GM21423 (cell line): ENCODE results near the gene GARNL3.

Experiments
- ATAC-seq: cut with Tn5 transposase; IDR thresholded peaks from one replicate; pipeline ENCODE4 v1.9.1; 2021; ENCODE audit warnings: mild to moderate bottlenecking, moderate library complexity; ENCODE audit not compliant: unreplicated experiment

Gene GARNL3

DNA sequence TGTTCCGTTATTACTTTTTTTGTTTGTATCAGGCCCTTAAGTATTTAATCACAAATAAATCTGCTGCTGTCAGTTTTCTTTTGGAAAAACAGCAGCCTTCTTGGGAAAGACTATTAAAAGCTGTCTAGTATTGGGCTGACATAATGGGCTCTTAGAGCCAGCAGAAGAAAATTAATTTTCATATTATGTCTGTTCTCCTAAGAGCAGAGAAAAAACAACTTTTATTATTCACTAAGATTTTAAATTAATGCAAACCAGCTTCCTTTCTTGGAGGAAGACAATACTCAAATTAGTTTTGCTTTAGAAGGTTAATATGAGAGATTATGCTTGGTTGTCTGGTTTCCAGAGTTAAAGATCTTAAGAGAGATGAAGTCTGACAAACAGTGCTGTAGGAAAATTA, 30.6 kb upstream of the GARNL3 start:
- ATAC-seq = no peak

DNA sequence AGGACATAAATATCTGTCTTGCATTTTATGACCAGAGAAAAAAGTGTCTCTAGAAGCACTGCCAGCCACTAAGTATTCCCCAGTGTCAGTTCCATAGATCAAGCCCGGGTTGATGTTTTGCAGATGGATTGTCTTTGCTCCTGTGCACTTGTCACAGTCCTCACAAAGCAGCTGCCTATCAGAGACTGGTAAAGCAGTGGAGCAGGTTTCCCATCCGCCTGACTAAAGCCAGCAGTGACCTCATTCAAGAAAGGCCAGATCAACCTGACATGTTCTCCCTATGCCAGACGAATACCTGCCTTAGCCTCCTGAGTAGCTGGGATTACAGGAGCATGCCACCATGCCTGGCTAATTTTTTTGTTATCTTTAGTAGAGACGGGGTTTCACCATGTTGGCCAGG, 26.8 kb upstream of the GARNL3 start:
- no peak for ATAC-seq

DNA sequence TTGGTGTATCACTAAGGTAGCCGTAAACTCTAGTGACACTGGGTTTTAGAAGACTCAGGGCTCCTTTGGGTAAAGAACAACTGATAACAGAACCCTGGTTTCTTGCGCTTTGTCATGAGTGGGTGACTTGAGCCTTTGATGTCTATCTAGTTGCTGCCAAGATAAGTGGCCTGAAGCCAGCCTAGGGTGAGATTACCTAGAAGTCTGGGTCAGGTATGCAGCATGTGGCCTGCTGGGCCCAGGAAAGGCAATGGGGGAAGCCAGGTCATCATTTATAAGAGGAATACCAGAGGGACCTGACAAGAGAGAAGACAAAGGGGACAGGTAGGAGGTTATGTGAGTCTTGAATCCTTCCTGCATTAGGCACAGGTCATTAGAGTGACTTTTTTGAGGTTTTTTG, 23.2 kb upstream of the GARNL3 start:
- ATAC-seq = no peak

DNA sequence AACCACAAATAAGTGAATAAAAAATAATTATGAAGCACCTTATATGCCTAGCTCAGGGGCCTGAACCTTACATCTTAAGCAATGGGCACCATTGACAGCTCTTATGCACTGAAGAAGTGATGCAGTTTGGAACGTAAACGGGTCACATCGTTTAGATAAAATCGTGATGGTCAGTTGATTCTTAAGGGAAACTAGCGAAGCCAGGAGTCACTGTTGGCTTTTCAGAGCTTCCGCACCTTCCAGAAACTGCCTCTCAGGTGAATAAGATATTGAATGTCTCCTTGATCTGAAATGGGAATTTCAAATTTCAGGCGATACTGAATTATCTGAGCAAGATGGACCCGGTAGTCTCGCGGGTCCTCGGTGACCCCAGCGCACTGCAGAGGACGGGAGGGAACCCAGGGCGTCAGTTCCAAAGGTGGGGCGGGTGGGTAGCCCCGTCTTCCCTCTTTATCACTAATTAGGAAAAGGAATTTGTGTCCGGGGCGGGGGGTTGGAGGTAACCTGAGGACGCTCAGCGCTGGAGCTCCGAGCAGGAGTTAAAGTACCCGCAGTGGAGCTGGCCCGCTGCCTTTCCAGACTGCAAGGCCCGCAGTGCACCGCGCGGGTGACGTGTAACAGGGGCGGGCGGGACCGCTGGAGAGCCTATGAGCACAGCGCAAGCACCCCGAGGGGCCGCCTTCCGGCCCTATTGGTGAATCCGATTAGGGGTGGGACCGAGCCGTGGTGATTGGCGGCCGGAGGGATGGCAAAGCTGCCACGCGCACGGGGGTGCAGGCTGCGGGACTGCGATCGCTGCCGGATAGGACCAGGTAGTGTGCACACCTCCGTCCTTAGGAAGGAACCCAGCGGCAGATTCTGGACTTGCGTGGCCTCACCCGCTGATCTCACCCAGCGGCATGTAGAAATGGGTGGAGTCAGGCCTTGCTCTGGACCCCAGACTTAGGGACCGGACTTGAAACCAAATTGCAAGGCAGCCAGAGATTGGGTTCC, 19.7 kb upstream of the GARNL3 start:
- ATAC-seq = peak; percentile 99

DNA sequence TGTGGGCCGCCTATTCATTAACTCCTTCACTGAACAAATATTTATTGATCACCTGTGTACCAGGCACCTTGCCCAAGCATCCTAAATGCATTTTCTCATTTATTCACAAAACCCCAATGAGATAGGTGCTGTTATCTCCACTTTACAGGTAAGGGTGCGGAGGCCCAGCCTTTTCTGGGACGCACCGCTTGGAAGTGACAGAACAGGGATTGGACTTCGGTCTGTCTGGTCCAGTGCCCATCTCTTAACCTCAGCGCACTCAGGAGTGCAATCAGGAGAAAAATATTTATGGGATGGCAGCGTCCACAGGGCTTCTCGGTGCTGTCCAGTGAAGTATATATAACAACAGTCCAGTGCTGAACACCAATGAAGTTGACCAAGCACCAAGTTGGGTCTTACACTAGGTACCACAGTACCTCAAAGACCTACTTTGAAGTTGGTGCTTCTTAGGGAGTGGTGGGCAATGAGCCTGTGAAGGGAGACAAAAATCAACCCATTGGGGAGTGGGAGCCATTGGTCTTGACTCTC, 18.9 kb upstream of the GARNL3 start:
- no peak for ATAC-seq

DNA sequence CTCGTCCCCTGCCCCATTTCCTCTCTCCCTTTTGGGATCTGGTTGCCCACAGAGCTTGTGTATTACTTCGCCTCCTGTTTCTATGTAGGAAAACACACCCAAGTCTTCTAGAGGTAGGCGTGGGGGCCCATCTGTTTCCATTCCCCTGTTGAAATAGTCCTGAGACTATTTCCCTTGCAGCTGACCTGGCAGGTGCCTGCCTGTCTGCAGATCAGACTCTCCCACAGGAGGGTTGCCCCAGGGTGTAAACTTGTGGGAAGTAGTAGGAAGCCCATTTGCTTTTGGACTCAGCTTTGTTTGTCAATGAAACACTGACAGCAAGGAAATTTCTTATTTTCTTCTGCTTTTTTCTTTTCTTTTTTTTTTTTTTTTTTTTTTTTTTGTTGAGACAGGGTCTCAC, 16.3 kb upstream of the GARNL3 start:
- ATAC-seq = no peak

DNA sequence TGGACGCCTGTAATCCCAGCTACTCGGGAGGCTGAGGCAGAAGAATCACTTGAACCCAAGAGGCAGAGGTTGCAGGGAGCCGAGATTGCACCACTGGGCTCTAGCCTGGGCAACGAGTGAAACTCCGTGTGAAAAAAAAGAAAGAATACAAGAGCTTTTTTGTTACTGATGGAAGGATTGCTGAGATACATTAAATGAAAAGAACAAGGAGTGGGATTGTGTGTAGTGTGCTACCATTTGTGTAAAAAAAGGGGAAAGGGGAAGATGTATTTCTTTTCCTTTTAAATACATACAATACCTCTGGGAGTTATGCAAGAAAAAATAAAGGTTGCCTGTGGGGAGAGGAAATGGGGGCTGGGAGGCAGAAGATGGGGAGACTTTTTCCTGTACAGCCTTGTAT, 14.7 kb upstream of the GARNL3 start:
- no peak for ATAC-seq

DNA sequence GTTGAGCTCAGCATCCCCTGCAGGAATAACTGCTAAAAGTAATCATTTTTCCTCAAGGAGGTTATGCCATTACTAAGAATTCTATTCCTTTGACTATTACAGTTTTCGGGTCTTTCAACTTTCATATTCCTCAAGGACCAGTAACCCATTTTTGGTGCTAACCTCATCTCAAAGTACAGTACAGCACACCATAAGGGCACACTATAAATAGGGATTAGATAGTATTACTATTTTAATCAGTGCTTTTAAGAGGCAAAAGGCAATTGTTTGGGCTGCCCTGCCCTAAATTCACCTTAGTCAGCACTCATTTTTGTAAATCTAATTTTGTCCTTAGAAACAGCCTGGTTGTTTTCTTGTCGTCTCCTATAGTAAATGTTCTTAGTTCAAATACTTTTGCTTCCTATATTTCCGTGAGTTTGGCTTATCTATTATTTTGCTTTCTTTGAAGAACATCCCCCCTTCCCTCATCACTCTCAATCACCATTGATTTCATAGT, 13.6 kb upstream of the GARNL3 start:
- no peak for ATAC-seq

DNA sequence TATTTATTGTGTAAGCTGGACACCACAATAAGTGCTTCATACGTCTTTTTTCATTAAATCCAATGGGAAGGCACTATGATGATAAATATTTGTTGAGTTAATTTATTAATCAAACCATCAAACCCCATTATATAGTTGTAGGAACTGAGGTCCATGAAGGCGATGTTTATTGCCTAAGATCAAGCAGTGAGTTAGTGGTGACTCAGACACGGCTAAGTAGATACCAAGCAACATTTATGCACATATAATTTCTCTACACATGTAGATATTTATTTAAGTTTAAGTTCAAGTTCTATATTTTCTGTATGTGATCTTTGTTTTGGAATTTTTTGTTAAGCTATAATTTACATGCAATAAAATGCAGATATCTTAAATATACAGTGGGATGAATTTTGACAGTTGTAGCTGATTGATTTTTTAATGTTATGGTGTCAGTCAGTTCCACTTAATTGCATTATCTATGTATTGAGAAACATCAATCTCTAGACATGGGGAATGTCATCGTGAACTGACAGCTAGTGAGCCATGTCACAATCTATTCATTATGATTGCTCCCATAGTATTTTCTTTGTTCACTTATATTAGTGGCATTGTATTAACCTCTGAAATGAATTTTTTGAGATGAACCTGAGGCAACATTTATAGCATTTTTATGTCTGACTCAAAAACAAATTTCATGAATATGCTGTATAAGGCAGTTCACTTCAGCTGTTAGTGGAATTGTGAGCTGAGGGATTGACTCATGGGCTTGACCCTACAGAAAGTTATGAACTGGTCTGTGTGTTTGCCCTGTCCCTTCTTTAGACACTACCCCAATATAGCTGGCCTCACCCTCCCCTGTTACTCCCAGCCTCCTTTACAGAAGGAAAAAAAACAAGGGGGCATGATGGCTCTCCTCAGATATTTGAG, 11.9 kb upstream of the GARNL3 start:
- ATAC-seq = no peak

DNA sequence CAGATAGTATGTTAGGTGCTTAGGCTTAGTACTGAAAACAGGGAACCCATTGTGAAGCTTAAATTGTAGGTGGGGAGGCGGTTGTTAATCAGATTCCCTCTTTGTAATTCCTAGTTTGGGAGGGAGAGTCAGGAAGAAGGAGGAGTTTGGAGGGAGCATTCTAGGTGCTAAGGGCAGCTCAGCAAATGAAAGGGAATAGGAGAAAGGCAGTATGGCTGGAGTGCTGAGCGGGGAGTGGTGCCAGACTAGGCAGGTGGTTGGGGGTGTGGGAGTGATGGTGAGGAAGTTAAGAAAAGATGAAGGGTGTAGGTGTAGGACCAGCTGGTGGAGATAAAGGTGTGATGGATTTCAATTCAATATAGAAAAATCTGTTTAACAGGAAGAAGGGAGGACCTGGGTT, 11.1 kb upstream of the GARNL3 start:
- ATAC-seq = no peak

DNA sequence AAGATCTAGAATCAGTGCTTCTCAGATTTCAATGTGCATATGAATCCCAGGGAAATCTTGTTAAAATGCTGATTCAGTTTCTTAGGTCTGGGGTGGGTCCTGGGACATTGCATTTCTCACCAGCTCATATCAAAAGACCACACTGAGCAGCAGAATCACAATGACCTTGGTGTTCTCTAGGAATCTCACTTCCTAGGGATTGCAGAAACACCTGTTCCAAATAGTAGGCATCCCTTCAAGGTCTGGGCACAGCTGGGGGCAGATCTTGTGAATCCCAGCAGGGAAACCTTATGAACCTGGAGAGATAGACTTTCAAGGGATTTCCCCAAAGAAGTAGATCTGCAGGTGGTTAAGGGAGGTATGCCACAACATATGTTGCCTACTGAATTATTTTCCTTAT, 8.9 kb upstream of the GARNL3 start:
- ATAC-seq = no peak

DNA sequence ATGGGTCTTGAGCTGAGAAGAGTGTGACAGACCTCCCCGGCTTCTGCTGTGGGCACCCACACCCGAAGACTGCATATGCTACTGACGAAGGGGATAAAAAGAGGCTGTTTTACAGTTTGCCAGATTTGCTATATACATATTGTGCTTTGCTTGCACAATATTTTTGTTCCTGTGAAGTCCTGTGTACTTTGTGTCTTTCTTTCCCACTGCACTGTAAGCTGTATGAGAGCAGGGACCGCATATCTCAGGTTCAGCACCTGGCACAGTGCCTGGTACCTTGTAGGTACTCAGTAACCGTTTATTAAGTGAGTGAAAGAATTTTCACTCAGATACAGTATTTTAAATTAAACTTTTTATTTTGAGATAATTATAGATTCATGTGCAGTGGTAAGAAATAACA, 8.2 kb upstream of the GARNL3 start:
- ATAC-seq = no peak

DNA sequence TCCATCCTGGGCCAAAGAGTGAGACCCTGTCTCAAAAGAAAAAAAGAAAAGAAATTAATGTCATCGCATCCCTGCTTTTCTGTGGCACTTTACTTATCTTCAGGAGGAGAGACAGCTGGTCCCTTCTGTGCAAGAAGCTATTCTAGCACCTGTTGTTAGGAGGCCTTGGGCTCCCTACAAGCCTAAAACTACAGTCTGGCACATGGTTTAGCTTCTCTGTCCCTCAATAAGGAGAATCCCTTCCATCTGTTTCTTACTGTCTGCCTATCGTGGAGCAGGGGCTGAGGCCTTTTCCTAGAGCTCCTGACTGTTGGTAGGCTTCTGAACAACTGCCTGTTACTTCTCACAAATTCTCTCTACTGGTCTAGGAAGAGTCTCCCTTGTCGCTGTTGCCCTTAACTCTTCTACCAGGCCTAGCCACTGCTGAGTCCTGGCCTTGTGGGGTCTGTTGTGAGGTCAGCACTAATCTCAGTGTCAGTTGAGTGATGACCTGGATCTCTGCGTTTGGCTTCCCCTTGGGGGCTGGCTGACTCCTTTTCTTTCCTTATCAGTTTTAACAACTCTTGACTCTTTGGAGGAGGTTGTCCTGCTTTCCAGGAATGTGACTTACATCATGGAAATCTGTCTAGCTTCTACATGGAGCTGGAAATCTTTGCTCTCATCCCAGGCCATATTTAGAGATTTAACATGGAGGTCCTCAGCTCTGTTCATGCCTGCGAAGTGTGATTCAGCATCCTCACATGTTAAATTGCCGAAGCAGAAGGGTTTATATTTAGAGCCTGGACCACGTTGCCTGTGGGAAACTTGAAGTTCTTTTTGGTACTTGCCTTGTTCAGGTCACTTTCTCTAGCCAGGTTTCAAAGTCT, 5.7 kb upstream of the GARNL3 start:
- ATAC-seq = no peak

DNA sequence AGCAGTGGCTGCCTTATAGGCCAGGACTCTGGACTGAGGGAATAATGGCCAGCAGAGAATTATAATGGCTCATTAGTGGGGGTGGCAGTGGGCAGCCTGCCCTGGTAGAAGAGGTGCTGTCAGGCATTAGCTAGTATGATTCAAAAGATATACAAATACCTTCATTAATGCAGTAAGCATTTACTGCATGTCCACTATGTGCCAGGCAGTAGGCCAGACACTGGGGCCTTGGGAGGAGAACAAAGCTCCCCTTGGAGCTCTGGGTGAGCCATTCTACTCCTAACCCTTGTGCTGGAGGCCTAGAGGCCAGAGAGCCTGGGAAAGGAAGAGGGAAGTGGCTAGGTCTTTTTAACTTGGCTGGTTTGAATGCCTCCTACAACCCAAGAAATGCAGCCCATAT, 2.0 kb upstream of the GARNL3 start:
- no peak for ATAC-seq

DNA sequence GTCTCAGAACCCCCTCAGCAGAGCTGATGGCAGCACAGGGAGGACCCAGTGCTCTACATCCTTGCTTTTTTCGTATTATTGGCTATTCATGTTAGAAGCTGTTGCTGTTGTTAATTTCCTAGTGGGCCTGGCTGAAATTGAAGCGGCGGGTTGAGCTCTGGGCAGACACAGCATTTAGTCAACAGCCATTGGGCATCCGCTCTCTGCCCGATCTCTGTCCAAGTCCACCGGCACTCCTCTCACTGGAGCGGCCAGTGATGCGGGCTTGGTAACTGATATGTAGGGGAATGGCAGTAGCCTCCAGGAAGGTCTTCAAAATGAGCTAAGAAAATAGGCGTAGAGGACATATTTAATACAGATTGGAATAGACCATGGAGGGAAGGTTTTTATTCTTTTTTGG, 1.3 kb upstream of the GARNL3 start:
- ATAC-seq = no peak

DNA sequence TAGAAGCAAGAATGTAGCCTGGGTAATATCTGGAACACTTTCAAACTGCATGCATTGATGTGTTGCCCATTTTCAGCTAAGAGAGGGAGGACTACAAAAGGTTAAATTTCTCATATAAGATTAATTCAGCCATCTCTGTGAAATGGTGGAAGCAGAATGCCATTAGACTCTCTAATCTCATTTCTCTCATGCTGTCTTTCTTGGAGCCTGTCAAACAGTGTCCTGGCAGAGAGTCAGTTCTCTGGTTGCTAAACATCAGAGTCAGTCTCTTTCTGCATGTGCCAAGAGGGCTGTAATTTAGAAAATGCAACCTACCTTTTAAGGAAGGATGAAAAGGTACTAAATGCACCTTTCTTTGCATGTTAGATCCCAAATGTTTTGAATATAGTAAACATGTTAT, 910 bp upstream of the GARNL3 start:
- ATAC-seq = no peak

DNA sequence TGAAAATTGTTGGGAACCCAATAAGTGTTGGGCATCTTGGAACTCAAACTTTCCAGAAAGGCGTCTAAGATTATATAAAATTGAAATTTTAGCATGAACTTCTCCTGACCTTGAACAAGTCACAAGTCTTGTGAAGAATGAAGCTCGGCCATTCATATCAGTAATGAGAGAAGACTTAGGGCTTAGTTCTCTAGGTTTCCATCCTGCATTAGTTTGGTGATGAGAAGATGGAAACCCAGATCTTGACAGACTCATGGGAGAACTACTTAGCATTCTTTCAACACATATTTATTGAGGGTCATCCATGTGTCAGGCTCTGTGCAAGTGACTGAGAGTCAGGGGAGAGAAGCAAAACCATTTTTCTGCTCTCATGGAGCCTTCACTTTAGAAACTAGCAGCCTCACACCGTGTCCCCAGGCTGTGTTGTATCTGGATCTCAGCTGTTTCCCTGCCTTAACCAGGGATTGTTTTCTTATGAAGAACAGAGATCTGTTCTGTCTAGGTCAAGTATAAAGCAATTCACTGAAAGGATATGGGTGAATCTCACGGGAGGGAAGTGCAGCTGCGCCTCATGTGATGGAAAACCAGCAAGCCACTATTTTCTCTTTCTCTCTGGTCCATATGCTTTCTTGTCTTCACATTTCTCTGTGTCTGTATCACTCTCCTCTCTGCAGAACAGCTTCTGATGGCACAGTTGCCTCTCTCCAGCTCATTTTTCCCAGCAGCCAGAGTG, 3.4 kb downstream of the GARNL3 start:
- no peak for ATAC-seq

DNA sequence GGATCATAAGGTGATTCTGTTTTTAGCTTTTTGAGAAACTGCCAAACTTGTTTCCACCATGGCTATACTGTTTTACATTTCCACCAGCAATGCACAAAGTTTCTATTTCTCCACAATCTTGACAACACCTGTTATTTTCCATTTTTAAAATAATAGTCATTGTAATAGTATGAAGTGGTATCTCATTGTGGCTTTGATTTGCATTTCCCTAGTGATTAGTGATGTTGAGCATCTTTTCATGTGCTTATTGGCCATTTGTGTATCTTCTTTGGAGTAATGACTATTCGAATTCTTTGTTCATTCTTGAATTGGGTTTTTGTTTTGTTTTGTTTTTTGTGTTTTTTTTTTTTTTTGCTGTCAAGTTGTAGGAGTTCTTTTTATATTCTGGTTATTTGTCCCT, 4.9 kb downstream of the GARNL3 start:
- no peak for ATAC-seq

DNA sequence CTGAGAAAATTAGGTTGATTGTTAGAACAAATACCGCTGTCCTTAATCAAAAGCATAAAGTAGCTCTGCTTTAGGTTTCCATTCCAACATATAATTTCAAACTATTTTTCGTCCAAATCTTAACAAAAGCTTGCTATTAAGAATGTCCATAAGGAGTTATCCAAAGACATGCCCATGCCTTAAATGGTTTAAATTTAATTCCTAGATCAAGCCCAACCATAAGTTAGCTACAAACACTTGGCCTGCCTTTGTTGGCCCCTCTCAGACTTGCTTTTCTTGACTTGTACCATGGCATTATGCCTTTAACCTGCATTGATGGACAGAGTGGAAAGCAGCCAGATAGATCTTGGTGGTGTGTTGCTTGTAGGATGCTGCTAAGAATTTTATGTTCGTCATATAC, 8.8 kb downstream of the GARNL3 start:
- ATAC-seq = no peak

DNA sequence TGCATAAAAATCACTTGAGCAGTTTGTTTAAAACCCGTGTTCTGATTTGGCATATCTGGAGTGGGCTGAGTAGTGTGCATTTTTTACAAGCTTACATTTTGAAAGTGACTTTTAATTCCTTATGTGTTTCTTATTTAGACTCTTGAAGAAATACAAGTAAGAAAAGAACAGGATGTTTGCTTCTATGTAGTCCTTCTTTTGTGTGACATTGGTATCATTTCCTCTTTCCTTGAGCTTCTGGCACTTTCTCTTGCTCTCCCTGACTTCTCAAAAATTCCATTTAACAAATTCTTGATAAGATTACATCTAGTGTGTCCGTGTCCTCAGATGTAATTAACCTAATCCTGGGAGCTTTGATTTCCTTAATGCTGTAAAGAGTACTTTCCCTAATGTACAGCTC, 12.5 kb downstream of the GARNL3 start:
- ATAC-seq = no peak
